Stimulated activated CD4-positive, alpha-beta T cell treated with anti-CD3 and anti-CD28 coated beads, TNF-alpha, amount 100 ng/mL, for 1 hour (primary cell): ENCODE measurements around the gene AVPR2.

Experiments
- DNase-seq, 3 donors: peaks; one replicate each; pipeline ENCODE4 v3.0.0-alpha.2; 2020; ENCODE audit warnings: low read depth in 3 of 3, low spot score in 1 of 3

Gene AVPR2

DNA sequence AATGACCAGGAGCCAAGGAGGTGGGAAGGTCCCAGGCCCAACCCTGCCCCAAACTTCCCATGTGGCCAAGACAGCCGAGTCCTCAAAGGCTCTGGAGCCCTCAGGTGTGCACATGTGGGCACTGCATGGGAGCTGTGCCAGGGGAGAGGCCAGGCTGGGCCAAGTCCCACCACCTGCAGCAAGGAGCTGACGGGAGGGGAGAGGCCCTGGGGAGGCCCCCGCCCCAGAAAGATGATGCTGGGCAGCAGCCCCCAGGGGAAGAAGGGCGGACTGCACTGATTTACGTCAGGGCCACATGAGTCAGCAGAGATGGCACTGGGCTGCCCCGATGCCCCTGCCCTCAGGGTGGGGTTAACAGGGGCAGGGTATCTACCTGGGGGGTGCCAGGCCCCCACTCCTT, 19.9 kb upstream of the AVPR2 start:
- DNase-seq: no peak

DNA sequence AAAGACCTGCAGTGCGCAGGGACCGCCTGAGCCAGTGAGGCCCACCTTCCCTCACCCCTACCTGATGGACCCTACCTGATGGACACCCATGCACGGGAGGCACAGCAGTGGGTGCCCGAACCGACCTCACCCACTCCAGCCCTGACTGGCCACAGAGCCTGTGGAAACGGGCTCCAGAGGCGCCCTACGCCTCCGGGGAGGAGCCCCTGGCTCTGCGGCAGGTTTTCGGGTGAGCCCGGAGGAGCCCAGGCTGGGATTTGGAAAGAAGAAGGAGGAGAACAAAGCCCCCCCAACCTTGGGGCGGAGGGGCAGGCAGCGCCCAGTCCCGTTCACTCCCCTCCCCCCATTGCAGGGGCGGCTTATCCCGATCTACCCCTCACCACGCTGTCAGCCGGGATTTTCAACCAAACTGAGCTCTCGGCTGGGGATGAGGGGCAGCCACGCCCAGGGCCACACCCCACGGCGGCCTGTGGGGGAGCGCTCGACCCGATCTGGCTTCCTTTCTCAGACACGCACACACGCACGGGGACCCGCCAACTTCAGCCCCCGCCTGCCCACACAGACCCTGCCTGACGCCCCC, 19.2 kb upstream of the AVPR2 start:
- no peak for DNase-seq

DNA sequence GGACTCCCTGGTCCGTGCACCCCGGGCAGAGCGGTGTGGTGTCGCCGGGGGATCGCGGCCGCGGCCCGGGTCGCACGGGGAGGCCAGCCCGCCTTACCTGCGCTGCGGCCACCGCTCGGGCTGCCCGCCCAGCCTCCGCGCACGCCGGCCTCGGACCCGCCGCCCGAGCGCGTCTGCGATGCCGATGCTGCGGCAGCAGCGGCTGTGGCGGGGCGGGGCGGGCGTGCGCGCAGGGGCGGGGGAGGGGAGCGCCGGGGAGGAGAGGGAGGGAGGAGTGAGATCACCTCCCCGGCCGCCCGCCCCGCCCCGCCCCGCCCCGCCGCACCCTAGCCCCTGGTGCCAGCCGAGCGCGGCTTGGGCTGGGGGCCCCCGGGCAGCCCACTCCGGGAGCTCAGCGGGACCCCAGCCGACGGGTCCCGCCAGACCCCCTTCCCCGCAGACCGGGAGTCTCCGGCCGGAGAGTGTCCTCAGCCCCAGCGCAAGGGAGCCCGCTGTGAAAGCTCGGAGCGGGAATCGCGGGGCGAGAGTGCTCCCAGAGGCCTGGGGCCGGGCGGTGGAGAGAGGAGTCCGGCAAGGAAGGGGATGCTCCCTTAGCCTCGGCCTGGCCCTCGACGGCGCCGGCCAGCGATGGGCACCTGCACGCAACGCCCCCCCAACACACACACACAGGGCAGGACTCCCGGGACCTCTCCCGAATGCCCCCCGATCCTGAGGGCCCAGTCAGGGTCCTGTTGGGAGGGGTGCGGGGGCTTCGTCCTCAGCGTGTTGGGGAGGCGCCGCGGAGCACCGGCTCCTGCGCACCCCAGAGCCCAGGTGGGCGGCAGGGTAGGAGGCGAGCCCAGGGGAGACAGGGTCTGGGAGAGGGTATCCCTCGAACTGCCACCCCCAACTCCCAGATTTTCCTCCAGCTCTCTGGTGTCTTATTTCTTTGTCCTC, 18.2 kb upstream of the AVPR2 start, which contains the start of gene L1CAM:
Gene L1CAM, minus strand, starts transcription at position 206 of the 936 bp plus-strand sequence. CDS start 10,337 bp downstream, outside the sequence.
- DNase-seq: peak in 1 of 3 donors; percentile 14

DNA sequence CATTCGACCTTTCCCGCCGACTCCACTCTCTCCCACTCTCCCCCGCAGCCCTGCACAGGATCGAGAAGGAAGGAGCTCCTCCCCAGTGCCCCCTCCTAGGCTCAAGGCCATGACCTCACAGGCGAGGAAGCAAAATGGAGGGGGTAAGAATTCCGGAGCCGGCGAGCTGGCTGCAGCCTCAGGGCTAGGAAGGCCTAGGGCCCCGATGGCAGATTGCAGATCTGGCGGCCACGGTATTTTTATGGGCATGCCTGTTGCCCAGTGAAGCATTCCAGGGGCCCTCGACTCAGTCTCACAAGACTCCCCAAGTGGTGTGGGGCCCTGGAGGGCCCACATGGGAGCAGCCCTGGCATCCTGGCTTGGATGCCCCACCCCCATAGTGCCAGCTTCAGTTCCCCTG, 17.6 kb upstream of the AVPR2 start:
- DNase-seq: no peak

DNA sequence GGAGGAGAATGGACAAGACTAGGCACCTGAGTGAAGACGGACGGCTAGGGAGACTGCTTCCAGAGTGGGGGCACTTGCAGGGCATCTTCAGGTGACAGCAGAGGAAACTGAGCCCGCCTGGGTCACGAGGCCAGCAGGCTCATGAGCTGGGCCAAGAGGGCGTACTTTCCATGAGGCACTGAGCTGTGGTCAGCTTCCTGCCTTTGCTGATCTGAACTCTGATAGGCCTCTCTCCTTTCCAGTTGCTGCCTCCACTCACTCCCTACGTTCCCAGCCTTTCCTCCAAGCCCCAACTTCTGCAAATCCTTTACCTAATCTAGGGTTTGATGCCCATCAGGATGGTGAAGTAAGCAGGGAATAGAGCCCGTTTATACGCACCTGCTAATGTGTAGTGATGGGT, 17.1 kb upstream of the AVPR2 start:
- DNase-seq: no peak

DNA sequence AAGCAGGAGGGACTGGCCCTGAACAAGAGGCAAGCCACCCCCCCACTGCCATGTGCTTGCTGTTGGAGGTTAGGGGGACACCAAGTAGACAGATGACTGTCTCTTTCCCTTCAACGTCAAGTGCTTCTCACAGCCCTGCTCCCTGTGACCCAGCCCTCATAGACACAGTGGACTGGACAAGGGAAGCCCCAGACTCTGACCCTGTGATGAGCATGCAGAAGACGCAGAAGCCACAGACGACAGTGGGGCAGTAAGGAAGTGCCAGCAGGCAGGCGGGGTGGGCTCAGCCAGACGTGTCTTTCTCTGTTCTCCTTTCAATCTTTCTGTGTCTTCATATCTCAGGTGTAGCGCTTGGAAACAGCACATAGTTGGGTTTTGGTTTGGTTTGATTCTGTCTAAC, 16.1 kb upstream of the AVPR2 start:
- DNase-seq: no peak

DNA sequence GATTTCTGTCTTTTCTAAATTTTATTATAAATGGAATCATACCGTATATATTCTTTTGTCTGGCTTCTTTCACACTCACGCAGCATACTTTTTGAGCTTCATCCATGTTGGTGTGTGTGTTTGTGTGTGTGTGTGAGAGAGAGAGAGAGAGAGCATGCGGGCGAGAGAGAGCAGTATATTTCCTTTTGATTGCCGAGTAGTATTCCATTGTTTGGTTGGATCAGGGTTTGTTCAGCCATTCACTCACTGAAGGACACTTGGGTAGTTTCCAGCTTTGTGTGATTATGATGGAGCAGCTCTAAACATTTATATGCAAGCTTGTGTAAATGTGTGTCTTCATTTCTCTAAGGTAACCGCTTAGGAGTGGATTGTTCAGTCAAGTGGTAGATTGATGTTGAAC, 15.3 kb upstream of the AVPR2 start:
- DNase-seq: no peak

DNA sequence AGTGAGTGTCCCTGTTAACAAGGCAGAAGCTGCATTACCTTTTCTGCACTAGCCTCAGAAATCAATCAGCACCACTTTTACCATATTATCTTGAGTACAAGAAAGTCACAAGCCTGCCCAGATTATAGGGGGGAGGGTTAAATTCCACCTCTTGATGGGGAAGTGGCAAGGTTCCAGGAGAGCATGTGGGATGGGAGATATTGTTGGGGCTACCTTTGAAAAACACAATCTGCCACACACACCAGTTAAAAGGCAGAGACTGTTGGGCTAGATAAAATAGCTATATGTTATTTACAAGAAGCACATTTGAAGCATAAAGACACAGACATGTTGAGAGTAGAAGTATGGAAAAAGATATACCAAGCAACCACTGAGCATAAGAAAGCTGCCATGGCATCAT, 6.6 kb upstream of the AVPR2 start:
- DNase-seq: no peak

DNA sequence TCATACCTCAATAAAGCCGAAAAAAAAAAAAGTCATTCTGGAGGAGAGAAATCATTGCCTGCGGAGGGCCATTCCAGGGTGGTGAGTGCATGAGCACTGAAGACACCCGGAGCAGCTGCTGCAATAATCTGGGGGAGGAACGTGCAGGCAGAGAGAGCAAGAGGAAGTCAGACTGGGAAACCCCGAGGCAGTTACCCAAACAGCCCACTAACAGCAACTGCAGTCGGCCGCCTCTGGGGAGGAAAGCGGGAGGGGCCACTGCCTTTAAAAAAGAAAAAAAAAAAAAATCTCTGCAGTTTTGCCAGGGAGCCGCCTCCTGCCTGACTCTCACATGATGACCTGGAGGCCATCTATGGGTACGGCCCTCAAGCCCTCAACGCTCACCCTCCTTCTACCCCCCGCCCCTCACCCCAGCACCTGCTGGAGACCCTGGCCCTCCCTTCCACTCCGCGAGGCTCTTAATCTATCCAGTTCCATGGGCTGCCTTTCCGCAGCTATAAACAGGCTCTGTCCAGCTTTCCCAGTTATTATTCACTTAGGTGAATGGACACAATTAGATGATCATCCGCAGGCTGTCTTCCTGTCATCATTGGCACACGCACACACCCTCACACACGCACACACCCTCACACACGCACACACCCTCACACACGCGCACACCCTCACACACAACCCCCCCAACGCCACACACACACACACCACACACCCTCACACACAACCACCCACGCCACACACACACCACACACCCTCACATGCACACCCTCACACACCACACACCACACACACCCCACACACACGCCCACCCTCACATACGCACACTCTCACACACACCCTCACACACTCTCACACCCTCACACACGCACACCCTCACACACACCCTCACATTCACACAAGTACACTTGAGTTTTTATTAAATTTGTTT, 3.4 kb upstream of the AVPR2 start:
- DNase-seq: peak; percentile 19 to 36 (median 32)

DNA sequence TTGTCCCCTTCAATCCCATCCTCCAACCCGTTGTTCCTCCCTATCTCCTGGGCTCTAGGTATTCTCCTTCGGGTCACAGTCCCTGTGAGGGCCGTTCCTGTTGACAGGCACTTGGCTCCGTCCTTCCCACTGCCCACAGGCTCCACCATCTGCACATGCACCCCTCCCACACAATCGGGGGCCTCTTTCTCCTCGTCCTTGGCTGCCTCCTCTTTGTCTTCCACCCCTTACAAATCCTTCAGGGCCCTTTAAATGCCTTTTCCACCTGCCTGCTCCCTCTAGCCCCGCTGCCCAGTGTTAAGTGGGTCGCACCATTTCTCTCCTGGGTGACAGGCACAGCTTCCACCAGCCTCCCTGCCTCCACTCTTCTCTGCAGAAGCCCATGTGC, 2.7 kb upstream of the AVPR2 start:
- DNase-seq: no peak

DNA sequence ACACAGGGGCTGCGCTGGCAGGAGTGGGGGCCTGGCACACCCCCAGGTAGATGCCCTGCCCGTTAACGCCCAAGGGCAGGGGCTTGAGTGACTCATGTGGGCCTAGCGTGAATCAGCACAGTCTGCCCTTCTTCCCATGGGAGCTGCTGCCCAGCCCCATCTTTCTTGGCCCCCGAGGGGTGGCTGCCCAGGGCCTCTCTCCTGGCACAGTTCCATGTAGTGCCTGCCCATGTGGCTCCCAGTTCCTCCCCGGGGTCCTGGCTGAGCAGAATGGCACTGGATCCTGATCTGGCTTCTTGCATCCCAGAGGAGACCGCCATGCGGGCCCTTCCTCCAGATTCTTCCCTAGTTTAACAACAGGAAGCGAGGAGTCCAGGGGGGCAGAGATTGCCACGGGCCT, 2.1 kb upstream of the AVPR2 start:
- DNase-seq: no peak

DNA sequence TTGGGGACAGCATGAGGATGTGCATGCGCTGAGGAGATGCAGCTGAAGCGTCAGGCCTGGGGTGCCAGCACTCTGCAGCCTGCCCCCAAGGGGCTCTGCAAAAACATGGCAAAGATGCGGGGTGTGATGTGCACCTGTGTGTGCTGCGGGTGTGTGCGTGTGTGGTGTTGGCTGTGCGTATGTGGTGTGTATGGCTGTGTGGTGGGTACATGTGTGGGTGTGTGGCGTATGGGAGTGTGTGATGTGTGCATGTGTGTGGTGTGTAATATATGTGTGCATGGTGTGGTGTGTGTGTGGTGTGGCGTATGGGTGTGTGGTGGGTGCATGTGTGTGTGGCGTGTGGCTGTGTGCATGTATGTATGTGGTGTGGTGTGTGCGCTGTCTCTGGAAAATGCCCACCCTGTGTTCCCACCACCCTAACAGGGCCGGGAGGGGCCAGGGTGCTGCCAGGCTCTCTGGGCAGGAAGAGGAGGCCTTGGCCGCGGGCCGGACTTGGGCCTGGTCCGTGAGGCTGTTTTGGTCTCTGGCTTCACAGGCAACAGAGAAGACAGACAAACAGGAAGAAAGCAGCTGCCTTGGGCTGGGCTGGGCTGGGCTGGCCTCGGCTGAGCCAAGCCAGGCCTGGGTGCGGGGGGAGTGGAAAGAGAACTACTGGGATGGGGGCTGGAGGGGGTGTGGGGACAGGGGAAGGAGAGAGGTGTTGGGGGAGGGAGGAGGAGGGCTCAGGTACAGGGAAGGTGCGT, 1.1 kb upstream of the AVPR2 start:
- no peak for DNase-seq

DNA sequence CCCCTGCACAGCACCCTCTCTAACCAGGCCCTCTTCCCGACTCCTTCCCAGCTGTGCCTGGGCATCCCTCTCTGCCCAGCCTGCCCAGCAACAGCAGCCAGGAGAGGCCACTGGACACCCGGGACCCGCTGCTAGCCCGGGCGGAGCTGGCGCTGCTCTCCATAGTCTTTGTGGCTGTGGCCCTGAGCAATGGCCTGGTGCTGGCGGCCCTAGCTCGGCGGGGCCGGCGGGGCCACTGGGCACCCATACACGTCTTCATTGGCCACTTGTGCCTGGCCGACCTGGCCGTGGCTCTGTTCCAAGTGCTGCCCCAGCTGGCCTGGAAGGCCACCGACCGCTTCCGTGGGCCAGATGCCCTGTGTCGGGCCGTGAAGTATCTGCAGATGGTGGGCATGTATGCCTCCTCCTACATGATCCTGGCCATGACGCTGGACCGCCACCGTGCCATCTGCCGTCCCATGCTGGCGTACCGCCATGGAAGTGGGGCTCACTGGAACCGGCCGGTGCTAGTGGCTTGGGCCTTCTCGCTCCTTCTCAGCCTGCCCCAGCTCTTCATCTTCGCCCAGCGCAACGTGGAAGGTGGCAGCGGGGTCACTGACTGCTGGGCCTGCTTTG, 1.1 kb downstream of the AVPR2 start:
- DNase-seq: no peak

DNA sequence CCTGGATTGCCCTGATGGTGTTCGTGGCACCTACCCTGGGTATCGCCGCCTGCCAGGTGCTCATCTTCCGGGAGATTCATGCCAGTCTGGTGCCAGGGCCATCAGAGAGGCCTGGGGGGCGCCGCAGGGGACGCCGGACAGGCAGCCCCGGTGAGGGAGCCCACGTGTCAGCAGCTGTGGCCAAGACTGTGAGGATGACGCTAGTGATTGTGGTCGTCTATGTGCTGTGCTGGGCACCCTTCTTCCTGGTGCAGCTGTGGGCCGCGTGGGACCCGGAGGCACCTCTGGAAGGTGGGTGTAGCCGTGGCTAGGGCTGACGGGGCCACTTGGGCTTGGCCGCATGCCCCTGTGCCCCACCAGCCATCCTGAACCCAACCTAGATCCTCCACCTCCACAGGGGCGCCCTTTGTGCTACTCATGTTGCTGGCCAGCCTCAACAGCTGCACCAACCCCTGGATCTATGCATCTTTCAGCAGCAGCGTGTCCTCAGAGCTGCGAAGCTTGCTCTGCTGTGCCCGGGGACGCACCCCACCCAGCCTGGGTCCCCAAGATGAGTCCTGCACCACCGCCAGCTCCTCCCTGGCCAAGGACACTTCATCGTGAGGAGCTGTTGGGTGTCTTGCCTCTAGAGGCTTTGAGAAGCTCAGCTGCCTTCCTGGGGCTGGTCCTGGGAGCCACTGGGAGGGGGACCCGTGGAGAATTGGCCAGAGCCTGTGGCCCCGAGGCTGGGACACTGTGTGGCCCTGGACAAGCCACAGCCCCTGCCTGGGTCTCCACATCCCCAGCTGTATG, 1.8 kb downstream of the AVPR2 start:
- DNase-seq: no peak

DNA sequence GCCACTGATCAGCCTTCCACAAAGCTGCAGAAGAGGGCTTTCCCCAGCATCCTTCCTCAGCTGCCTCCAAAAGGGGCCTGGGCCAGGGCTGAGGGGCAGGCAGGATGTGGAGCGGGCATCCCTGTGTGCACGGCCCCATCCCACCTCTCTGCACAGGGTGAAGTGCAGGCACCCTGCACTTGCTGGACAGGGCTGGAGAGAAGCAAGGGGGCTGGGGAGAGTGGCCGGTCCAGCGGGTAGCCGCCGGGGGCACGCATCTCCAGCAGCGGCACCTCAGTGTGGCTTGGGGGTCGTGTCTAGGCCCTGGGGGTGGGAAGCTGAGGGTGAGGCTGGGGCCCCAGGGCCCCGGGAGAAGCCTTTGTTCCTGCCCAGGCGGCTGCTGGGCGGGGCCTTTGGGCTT, 3.0 kb downstream of the AVPR2 start:
- DNase-seq: no peak

DNA sequence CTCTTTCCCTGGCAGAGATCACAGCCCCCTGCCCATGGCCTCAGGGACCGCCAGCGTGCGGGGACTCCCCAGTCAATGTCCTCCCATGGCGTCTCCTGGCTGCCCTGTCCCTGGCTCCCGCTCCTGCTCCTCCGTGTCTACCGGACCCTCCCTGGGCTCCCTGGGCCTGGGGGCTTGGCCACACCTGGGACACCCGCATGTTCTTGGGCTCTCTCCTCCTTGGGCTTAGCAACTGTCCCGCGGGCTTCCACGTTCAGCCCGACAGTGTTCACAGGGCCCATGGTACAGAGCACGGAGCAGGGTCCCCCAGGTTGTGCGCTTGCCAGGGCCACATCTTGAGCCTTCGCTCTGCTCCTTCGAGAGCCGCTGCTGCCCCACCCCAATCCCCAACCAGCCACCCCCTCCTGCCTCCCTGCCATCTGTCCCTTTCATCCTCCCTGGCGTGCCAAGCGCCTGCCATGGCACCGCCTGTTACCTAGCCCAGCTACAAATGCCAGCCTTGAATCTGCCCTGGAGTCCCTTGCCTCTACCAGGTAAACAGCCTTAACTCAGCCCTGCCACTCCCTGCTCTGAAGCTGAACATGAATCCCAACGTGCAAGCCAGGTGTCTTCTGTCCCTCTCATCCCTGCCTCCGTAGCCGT, 3.9 kb downstream of the AVPR2 start:
- DNase-seq: no peak

DNA sequence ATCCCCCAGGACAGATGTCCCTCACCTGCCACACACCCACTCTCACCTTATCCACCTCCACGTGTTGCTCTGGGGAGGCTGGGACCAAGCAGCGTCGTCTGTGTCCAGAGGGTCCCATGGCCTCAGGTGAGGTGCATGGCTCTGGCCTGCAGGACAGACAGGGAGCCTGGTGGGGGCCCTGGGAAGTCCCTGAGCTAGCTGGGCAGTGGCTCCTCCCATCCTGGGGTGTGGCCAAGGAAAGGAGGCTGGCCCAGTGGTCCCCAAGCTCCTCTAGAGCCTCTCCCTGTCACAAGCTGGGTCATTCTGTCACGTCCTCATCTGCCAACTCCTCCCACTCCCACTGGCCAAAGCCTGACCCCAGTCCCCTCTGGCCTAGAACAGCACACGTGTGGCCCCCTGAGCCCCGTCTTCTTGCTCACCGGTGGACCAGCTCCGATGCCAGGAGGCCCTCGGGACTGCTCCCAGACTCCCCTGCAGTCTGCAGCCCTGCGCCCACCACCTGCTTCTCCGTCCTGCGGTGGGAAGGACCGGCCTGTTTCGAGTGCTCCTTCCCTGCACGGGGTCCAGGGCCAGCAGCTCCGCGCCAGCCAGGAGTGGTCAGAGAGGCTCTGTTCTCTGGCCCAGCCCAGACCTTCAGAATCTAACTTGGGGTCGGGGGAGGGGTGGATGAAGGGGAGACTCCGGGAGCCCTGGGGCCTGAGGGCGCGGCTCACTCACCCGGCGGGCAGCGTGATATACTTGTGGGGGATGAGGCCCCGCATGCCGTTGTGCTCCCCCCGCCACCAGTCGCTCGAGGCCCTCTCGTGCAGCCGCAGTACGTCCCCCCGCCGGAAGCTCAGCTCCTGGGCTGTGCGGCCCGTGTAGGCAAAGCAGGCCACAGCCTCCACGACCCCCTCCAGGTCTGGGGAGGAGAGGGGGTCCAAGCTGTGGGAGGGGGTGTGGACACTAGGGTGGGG, 4.8 kb downstream of the AVPR2 start:
- no peak for DNase-seq

DNA sequence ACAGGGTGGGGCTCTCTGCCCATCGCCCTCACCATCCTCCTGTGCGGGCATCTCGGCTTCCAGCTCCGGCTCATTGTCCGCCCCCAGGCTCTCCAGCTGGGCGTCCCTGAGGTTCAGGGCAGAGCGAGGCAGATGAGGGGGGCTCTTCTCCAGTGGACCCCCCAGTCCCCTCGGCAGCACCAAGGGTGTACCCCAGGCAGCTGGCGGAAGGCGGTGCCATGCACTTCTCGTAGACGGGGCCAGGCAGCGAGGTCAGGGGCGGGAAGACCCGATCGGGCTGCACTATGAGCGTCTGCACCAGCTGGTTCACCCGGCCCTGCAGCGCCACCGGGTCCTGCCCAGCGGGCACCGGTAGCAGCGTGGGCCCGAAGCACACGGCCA, 5.5 kb downstream of the AVPR2 start:
- no peak for DNase-seq
